RWPE1 (cell line): ENCODE data around the gene FBXO47.

Source experiments
- CTCF ChIA-PET: fragments of 350-600 bp; sonication (Branson Sonifier 250); formaldehyde crosslinking; extraction: SDS; loops from one replicate; lab custom pipeline; 2021; lab: Yijun Ruan, JAX
- POLR2A ChIA-PET: fragments of 400-600 bp; formaldehyde crosslinking; extraction: SDS; loops from one replicate; lab custom pipeline; 2020; ENCODE audit warnings: antibody characterized with exemption; ENCODE audit not compliant: low non-redundant PET; lab: Yijun Ruan, JAX
- DNase-seq: peaks from one replicate; pipeline ENCODE4 v3.0.0; 2012; ENCODE audit warnings: low spot score
- H3K27ac ChIP-seq: fragments of 450-650 bp; 2 replicates; pipeline ENCODE4 v1.5.1; 2017
- CTCF ChIP-seq: fragments of 450-650 bp; conservative IDR thresholded peaks from 2 replicates; pipeline ENCODE4 v1.5.1; 2017; ENCODE audit warnings: low read depth, mild to moderate bottlenecking

The FBXO47 gene

GRCh38 chr17:38898812-38899348, 68.3 kb downstream of the FBXO47 start:
- CTCF ChIA-PET = no interaction called here
- POLR2A ChIA-PET = interaction anchor here (0.6 kb wide), 1 partner anchor 1246 kb away, joined by 3 read pairs; no protein-coding TSS in a partner anchor
- peak overlapping the region; percentile 61 for H3K27ac ChIP-seq
- TF ChIP-seq CTCF = no peak
- DNase-seq = no peak

DNA sequence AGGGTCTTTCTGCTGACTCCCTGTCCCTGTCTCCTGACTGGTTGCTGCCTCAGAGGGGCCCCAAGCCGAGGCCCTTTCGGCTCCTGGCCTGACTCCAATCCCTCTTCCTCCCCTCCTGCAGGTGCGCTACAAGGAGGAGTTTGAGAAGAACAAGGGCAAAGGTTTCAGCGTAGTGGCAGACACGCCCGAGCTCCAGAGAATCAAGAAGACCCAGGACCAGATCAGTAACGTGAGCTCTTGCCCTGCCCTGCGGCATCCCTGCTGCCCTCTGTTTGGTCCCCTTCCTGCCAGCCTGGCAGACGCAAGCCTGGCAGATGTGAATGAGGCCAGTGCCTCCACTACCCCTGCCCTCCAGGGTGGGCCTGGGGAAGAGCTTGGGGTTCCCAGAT, 68.9 kb downstream of the FBXO47 start:
- DNase-seq = no peak
- no peak for TF ChIP-seq CTCF
- ChIA-PET POLR2A (interaction anchor here (0.6 kb wide), 1 partner anchor 1247 kb away, joined by 3 read pairs; no protein-coding TSS in a partner anchor), CTCF (no interaction called here)
- peak overlapping the region; percentile 61 for H3K27ac ChIP-seq

- DNase-seq = no peak
- peak overlapping the region; percentile 61 for H3K27ac ChIP-seq
- ChIA-PET POLR2A (no interaction called here), CTCF (no interaction called here)
- no peak for TF ChIP-seq CTCF
These were observed 69.4 kb downstream of the FBXO47 start for GRCh38 chr17:38897671-38898290.

- TF ChIP-seq CTCF = no peak
- peak overlapping the region; percentile 61 for H3K27ac ChIP-seq
- no peak for DNase-seq
- ChIA-PET POLR2A (no interaction called here), CTCF (no interaction called here)
These were observed 70.0 kb downstream of the FBXO47 start for GRCh38 chr17:38897176-38897575.

DNA sequence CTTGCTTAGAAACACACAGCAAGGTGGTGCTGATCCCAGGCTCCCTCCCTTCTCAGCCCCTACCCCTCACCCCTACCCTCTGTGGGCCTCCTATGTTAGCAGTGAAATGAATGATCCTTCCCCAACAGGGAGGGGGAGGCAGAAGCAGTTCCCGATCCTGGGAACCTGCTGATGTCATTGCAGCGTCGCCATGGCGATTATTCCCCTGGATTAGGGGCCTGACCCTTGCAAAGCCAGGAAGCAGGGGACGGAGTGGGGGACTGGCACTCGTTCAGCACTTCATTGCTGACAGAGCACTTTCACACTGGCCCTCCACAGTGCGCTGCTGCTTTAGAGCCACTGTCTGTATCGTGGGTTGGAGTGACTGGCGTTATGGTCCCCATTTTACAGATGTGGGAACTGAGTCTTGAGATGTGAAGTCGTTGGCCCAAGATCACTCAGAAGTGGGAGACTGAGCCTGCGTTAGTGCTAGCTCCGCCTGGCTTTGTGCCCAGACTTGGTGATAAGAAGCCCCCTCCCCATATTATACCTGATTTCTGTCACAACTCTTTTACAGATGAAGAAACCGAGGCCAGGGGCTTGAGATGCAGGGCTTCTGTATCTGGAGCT, 70.8 kb downstream of the FBXO47 start:
- DNase-seq = no peak
- H3K27ac ChIP-seq = peak overlapping the region; percentile 61
- POLR2A ChIA-PET = no interaction called here
- CTCF ChIA-PET = no interaction called here
- TF ChIP-seq CTCF = no peak

DNA sequence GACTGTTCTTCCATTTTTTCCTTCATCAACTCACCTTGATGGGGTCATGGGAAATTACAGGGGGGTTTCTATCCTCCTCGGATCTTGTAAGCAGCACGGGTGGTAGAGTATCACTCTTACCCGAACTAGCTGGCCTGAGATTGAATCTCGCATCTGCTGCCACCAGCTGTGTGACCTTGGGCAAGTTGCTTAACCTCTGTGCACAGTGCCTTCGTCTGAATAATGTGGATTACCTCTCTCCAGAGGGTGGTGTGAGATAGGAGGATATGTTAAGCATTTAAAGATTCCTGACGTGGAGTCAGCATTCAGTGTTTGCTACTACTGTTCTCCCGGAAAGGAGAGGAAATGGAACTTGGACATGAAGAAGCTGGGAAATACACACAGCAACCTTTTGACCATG, 72.9 kb downstream of the FBXO47 start:
- POLR2A ChIA-PET = interaction anchor here (1.2 kb wide), 1 partner anchor 14 kb away, joined by 3 read pairs; no protein-coding TSS in a partner anchor

More for the DNA sequence above, 72.9 kb downstream of the FBXO47 start:
- CTCF ChIA-PET = no interaction called here
- TF ChIP-seq CTCF = no peak
- H3K27ac ChIP-seq = peak overlapping the region; percentile 36
- DNase-seq = no peak
